ENCODE measurements around the gene VAV3. TPM values are rescaled to one million over a fixed set of nuclear protein-coding genes. Genes with fewer than 3 reads are reported as not detected.

The VAV3 gene
- total and polyA plus RNA-seq, 2 of the 13 experiments (the other 11 are each of a cell fraction or from before 2014, with no cell fraction given) = 15.9 to 29.8 TPM

DNA sequence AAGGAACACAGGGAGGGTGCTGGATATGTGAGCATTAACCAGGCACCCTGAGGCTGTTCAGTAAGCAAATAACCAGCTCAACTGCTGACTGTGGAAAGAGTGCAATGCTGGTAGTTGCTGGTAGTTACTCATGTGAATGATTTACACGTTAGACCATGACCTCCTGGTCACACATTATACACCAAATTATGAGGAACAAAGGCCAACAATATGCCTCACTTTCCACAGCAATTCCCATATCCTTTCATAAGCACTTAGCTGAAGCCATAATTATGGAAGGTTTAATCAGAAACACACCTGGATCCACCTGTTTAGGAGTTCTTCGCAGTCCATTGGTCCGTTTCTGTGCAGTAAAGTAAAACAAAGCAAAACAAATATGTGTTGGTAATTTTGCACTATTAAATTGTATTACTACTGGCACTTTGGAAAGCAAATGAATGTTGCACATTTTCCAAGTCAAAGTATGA, 281.8 kb downstream of the VAV3 start (continued):
- TF ChIP-seq, protein P1, sequence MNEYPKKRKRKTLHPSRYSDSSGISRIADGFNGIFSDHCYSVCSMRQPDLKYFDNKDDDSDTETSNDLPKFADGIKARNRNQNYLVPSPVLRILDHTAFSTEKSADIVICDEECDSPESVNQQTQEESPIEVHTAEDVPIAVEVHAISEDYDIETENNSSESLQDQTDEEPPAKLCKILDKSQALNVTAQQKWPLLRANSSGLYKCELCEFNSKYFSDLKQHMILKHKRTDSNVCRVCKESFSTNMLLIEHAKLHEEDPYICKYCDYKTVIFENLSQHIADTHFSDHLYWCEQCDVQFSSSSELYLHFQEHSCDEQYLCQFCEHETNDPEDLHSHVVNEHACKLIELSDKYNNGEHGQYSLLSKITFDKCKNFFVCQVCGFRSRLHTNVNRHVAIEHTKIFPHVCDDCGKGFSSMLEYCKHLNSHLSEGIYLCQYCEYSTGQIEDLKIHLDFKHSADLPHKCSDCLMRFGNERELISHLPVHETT (CRISPR knock-in tag; conservative IDR thresholded peaks at IDR 0.05) = no peak
- TF ChIP-seq ZNF17 (CRISPR knock-in tag; IDR thresholded peaks at IDR 0.05) (no peak), CCAR2 (optimal IDR thresholded peaks at IDR 0.05; ENCODE audit: low read depth, low read length) (no peak), ZNF792 (CRISPR knock-in tag; IDR thresholded peaks at IDR 0.05) (peak; percentile 72), SETDB1 (CRISPR knock-in tag; IDR thresholded peaks at IDR 0.05; ENCODE audit: borderline replicate concordance) (no peak), ZMYM3 (CRISPR knock-in tag; IDR thresholded peaks at IDR 0.05) (peak; percentile 45; the same call in 1 of the 2 replicates), SALL2 (CRISPR knock-in tag; IDR thresholded peaks at IDR 0.05) (0 out of 2 replicates have a peak, but pooled peaks have one; percentile 28), SRSF4 (IDR thresholded peaks at IDR 0.05; ENCODE audit: low read depth, low read length, poor library complexity, severe bottlenecking) (no peak), CBX1 (IDR thresholded peaks at IDR 0.05; ENCODE audit: low read depth) (no peak), NCOA2 (CRISPR knock-in tag; IDR thresholded peaks at IDR 0.05) (peak; percentile 78), TBX3 (IDR thresholded peaks at IDR 0.05; ENCODE audit: borderline replicate concordance) (peak; percentile 40; the same call in 1 of the 2 replicates), HCFC1 (IDR thresholded peaks at IDR 0.05; ENCODE audit: low read depth, low read length) (no peak), PHF5A (CRISPR knock-in tag; IDR thresholded peaks at IDR 0.05; ENCODE audit: low read depth, unreplicated experiment) (no peak), ZNF878 (CRISPR knock-in tag; IDR thresholded peaks at IDR 0.05) (no peak), ZNF570 (CRISPR knock-in tag; IDR thresholded peaks at IDR 0.05; ENCODE audit: borderline replicate concordance) (no peak), RARA (CRISPR knock-in tag; IDR thresholded peaks at IDR 0.05) (peak; percentile 87)
- TF ChIP-seq, protein P2, sequence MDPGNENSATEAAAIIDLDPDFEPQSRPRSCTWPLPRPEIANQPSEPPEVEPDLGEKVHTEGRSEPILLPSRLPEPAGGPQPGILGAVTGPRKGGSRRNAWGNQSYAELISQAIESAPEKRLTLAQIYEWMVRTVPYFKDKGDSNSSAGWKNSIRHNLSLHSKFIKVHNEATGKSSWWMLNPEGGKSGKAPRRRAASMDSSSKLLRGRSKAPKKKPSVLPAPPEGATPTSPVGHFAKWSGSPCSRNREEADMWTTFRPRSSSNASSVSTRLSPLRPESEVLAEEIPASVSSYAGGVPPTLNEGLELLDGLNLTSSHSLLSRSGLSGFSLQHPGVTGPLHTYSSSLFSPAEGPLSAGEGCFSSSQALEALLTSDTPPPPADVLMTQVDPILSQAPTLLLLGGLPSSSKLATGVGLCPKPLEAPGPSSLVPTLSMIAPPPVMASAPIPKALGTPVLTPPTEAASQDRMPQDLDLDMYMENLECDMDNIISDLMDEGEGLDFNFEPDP (CRISPR knock-in tag; conservative IDR thresholded peaks at IDR 0.05) = no peak
- TF ChIP-seq, protein P3, sequence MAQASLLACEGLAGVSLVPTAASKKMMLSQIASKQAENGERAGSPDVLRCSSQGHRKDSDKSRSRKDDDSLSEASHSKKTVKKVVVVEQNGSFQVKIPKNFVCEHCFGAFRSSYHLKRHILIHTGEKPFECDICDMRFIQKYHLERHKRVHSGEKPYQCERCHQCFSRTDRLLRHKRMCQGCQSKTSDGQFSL (CRISPR knock-in tag; IDR thresholded peaks at IDR 0.05) = no peak
- TF ChIP-seq, protein P4, sequence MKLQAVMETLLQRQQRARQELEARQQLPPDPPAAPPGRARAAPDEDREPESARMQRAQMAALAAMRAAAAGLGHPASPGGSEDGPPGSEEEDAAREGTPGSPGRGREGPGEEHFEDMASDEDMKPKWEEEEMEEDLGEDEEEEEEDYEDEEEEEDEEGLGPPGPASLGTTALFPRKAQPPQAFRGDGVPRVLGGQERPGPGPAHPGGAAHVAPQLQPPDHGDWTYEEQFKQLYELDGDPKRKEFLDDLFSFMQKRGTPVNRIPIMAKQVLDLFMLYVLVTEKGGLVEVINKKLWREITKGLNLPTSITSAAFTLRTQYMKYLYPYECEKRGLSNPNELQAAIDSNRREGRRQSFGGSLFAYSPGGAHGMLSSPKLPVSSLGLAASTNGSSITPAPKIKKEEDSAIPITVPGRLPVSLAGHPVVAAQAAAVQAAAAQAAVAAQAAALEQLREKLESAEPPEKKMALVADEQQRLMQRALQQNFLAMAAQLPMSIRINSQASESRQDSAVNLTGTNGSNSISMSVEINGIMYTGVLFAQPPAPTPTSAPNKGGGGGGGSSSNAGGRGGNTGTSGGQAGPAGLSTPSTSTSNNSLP (IDR thresholded peaks at IDR 0.05; ENCODE audit: low read depth, low read length) = peak; percentile 41; the same call in 1 of the 2 replicates
- TF ChIP-seq, protein P5, sequence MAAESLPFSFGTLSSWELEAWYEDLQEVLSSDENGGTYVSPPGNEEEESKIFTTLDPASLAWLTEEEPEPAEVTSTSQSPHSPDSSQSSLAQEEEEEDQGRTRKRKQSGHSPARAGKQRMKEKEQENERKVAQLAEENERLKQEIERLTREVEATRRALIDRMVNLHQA (CRISPR knock-in tag; IDR thresholded peaks at IDR 0.05) = no peak
- TF ChIP-seq, protein P6, sequence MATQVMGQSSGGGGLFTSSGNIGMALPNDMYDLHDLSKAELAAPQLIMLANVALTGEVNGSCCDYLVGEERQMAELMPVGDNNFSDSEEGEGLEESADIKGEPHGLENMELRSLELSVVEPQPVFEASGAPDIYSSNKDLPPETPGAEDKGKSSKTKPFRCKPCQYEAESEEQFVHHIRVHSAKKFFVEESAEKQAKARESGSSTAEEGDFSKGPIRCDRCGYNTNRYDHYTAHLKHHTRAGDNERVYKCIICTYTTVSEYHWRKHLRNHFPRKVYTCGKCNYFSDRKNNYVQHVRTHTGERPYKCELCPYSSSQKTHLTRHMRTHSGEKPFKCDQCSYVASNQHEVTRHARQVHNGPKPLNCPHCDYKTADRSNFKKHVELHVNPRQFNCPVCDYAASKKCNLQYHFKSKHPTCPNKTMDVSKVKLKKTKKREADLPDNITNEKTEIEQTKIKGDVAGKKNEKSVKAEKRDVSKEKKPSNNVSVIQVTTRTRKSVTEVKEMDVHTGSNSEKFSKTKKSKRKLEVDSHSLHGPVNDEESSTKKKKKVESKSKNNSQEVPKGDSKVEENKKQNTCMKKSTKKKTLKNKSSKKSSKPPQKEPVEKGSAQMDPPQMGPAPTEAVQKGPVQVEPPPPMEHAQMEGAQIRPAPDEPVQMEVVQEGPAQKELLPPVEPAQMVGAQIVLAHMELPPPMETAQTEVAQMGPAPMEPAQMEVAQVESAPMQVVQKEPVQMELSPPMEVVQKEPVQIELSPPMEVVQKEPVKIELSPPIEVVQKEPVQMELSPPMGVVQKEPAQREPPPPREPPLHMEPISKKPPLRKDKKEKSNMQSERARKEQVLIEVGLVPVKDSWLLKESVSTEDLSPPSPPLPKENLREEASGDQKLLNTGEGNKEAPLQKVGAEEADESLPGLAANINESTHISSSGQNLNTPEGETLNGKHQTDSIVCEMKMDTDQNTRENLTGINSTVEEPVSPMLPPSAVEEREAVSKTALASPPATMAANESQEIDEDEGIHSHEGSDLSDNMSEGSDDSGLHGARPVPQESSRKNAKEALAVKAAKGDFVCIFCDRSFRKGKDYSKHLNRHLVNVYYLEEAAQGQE (IDR thresholded peaks at IDR 0.05; ENCODE audit: borderline replicate concordance in 1 of 2, low read depth in 1 of 2, low read length in 2 of 2) = no peak; a peak in 1 of 4 replicates
